Spleen (tissue), 11 donors: ENCODE results near the gene ARSI. TPM values are rescaled to one million over a fixed set of nuclear protein-coding genes. Genes with fewer than 3 reads are reported as not detected.

Experiments
- DNase-seq: peaks from one replicate; pipeline ENCODE4 v3.0.0-alpha.2; 2020
- H3K27ac ChIP-seq, 8 donors: fragments of 200-600 bp; sonication (generic) in 7 of 8; 1 replicate in 4 of 8; 2 replicates in 4 of 8; pipeline versions ENCODE4 v1.5.0 to v1.8.0; 2016 to 2021; ENCODE audit warnings: inconsistent platforms in 4 of 8, mild to moderate bottlenecking in 4 of 8, moderate library complexity in 1 of 8
- H3K27me3 ChIP-seq, 7 donors: fragments of 200-600 bp; sonication (generic) in 6 of 7; replicated peaks in 1 of 7; 1 replicate in 4 of 7; 2 replicates in 3 of 7; pipeline versions ENCODE4 v1.5.0 to v1.8.0; 2016 to 2021; ENCODE audit warnings: inconsistent platforms in 3 of 7, mild to moderate bottlenecking in 1 of 7
- H3K36me3 ChIP-seq, 6 donors: fragments of 200-600 bp; sonication (generic) in 5 of 6; 1 replicate in 4 of 6; 2 replicates in 2 of 6; pipeline versions ENCODE4 v1.5.0 to v1.8.0; 2016 to 2021; ENCODE audit warnings: inconsistent platforms in 2 of 6
- H3K4me1 ChIP-seq, 6 donors: fragments of 200-600 bp; sonication (generic) in 5 of 6; 1 replicate in 3 of 6; 2 replicates in 3 of 6; pipeline versions ENCODE4 v1.5.0 to v1.8.0; 2016 to 2021; ENCODE audit warnings: inconsistent platforms in 3 of 6
- H3K4me3 ChIP-seq, 8 donors: fragments of 200-600 bp; sonication (generic) in 7 of 8; 1 replicate in 4 of 8; 2 replicates in 4 of 8; pipeline versions ENCODE4 v1.5.0 to v1.8.0; 2016 to 2021; ENCODE audit warnings: inconsistent platforms in 4 of 8, mild to moderate bottlenecking in 4 of 8, moderate library complexity in 2 of 8
- H3K9me3 ChIP-seq, 8 donors: fragments of 200-600 bp; sonication (generic) in 7 of 8; 1 replicate in 4 of 8; 2 replicates in 4 of 8; pipeline versions ENCODE4 v1.5.0 to v1.8.0; 2016 to 2021; ENCODE audit warnings: inconsistent platforms in 4 of 8
- POLR2A ChIP-seq, 3 donors: fragments of 450-650 bp; IDR thresholded peaks; one replicate each; pipeline ENCODE4 v1.5.1; 2017; ENCODE audit warnings: antibody characterized with exemption in 3 of 3, mild to moderate bottlenecking in 1 of 3
- POLR2AphosphoS5 ChIP-seq, 3 donors: sonication (generic); formaldehyde crosslinking; IDR thresholded peaks; one replicate each; pipeline ENCODE4 v1.5.1; 2017; ENCODE audit warnings: antibody characterized with exemption in 3 of 3
- WGBS, 5 donors: extraction: QIAGEN DNeasy Blood & Tissue Kit in 3 of 5; methylation state at CpG; one replicate each; pipeline versions ENCODE4 v1.1.5 to v1.1.7; 2013 to 2018; 5-methylcytosine and 5-hydroxymethylcytosine counted together
- intact Hi-C: fragments of 100-400 bp; cut with DNase I; formaldehyde crosslinking; loops from one replicate; pipeline ENCODE4 v1.15.0; 2023; ENCODE audit warnings: low total_unique reads
- polyA plus RNA-seq, 3 donors: library from polyadenylated mRNA; stranded (reverse); fragments of 200-250 nt; gene quantifications; one replicate each; pipeline ENCODE4 v1.2.1, GENCODE V29; 2013
- total RNA-seq, 7 donors: library from RNA; depleted of rRNA in 3 of 7; stranded (reverse); fragments of >200 nt in 3 of 7; fragmentation: NEBNext Ultra II Directional in 4 of 7; extraction: Animal tissue kit (Norgen Biotek cat#: 25700) in 4 of 7; gene quantifications; one replicate each; pipeline versions ENCODE4 v1.1.0 to v1.2.1, GENCODE V29; 2016 to 2021
- TF ChIP-seq, protein P1 (sequence below), 11 experiments: fragments of 200-600 bp in 7 of 11; fragments of 450-650 bp in 4 of 11; sonication (generic) in 4 of 11; IDR thresholded peaks in 8 of 11; conservative IDR thresholded peaks in 3 of 11; 1 replicate in 7 of 11; 2 replicates in 4 of 11; pipeline versions ENCODE4 v1.4.0 to v1.8.0; 2016 to 2021; ENCODE audit warnings: antibody characterized with exemption in 11 of 11, inconsistent platforms in 4 of 11, mild to moderate bottlenecking in 1 of 11
- donor health status: healthy with polysubstance abuse.
- donor health status: DM: no; HTN: no; CAD: no; lungs with moderate emphysema.
- donor health status: DM: no; HTN: no; CAD: no.
- donor health status: Bipolar disorder and iron deficiency.
- donor health status: healthy.
- donor health status: DM: no; HTN: no; CAD: no.
- donor health status: DM: yes; HTN: yes; CAD: no.

The ARSI gene
- total and polyA plus RNA-seq, 10 donors, result 0.07 to 3.8 (median 0.92) TPM

DNA sequence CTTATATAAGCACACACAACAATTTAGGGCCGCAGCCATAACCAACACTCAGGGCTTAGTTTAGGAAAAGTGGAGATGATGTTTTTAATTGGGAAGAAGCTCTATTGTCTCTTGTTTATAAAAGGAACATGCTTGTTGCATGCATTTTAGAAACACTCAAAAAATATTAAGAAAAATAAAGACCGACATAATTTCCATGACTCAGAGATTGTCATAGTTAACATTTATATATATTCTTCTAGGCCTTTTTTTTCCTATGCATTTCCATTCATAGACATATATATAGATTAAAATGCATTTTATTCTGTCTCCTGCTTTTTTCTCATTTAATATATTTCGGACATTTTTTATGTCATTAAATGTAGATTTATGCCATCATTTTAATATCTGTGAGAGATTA, 13.6 kb upstream of the ARSI start:
- 92 to 97% (median 95%) methylated on average over 3 of the region's 3 CpGs for WGBS, 5 donors
- H3K4me1 ChIP-seq, result peaks cover 0 to 7% (median 0%) of the 10 kb centered on the region in 6 donors
- H3K27me3 ChIP-seq, result no peaks in the 10 kb centered on the region
- no peaks in the 10 kb centered on the region for H3K9me3 ChIP-seq
- no peak for DNase-seq
- H3K27ac ChIP-seq, result no peak overlapping the region
- H3K36me3 ChIP-seq, result no peaks in the 10 kb centered on the region
- intact Hi-C loops, result no loop called here
- no peak overlapping the region for H3K4me3 ChIP-seq
- TF ChIP-seq POLR2AphosphoS5 (IDR thresholded peaks at IDR 0.05) (no peak), POLR2A (IDR thresholded peaks at IDR 0.05) (no peak)
- TF ChIP-seq, protein P1, sequence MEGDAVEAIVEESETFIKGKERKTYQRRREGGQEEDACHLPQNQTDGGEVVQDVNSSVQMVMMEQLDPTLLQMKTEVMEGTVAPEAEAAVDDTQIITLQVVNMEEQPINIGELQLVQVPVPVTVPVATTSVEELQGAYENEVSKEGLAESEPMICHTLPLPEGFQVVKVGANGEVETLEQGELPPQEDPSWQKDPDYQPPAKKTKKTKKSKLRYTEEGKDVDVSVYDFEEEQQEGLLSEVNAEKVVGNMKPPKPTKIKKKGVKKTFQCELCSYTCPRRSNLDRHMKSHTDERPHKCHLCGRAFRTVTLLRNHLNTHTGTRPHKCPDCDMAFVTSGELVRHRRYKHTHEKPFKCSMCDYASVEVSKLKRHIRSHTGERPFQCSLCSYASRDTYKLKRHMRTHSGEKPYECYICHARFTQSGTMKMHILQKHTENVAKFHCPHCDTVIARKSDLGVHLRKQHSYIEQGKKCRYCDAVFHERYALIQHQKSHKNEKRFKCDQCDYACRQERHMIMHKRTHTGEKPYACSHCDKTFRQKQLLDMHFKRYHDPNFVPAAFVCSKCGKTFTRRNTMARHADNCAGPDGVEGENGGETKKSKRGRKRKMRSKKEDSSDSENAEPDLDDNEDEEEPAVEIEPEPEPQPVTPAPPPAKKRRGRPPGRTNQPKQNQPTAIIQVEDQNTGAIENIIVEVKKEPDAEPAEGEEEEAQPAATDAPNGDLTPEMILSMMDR (IDR thresholded peaks at IDR 0.05 in 8 of 11, conservative IDR thresholded peaks at IDR 0.05 in 3 of 11), result no peak

GRCh38 chr5:150315245-150315644, 12.5 kb upstream of the ARSI start:
- Histone ChIP-seq H3K27ac (no peak overlapping the region), H3K4me1 (peaks cover 0 to 7% (median 0%) of the 10 kb centered on the region in 6 donors), H3K36me3 (no peaks in the 10 kb centered on the region), H3K27me3 (no peaks in the 10 kb centered on the region), H3K9me3 (no peaks in the 10 kb centered on the region), H3K4me3 (no peak overlapping the region)
- intact Hi-C loops, result no loop called here
- no peak for DNase-seq
- 82 to 95% (median 89%) methylated on average over 4 of the region's 4 CpGs for WGBS, 5 donors
- TF ChIP-seq, protein P1 (IDR thresholded peaks at IDR 0.05 in 8 of 11, conservative IDR thresholded peaks at IDR 0.05 in 3 of 11), result no peak
- TF ChIP-seq POLR2A (IDR thresholded peaks at IDR 0.05), result no peak
- no peak for TF ChIP-seq POLR2AphosphoS5 (IDR thresholded peaks at IDR 0.05)

DNA sequence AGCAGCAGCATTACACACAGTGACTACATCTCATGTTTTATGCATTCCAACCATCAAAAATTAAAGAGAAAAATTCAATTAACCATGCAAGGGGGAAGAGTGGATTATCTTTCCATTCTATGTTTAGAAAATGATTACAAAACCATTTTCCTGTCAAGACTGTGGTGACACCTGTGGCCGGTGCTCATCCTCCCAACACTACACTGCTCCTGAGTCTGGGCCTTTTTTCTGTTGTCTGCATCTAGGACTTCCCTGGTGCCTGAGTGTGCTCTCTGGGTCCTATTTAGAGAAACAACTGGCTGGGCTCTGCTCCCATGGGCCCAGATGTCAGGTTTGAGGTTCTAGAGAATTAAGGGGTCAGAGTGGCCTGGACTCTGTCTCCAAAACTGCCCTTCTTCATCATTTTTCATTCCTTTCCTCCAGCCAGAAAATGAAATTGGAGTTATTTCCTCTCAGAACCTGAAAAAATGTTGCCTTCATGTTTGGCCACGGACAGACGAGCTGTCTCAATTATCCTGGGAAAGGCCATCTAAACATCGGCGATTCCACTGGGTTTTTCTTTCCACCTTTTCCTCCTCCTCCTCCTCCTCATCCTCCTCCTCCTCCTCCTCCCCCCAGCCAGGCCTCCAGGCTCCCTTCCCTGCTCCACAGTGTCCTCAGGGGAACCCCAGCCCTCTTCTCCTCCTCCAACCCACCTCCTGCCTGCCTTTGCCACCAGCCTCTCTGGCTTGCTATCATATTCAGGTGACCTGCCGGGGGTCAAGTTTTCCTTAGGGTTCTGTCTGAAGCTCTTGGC, 11.4 kb upstream of the ARSI start:
- no peaks in the 10 kb centered on the region for H3K27me3 ChIP-seq
- intact Hi-C loops, result no loop called here
- 57 to 78% (median 65%) methylated on average over 6 of the region's 6 CpGs for WGBS, 5 donors
- no peak overlapping the region for H3K27ac ChIP-seq
- H3K36me3 ChIP-seq, result no peaks in the 10 kb centered on the region
- no peak for TF ChIP-seq POLR2A (IDR thresholded peaks at IDR 0.05)
- TF ChIP-seq POLR2AphosphoS5 (IDR thresholded peaks at IDR 0.05), result no peak
- TF ChIP-seq, protein P1 (IDR thresholded peaks at IDR 0.05 in 8 of 11, conservative IDR thresholded peaks at IDR 0.05 in 3 of 11), result no peak
- H3K4me3 ChIP-seq, result no peak overlapping the region
- H3K9me3 ChIP-seq, result no peaks in the 10 kb centered on the region
- H3K4me1 ChIP-seq, result peaks cover 0 to 7% (median 0%) of the 10 kb centered on the region in 6 donors
- DNase-seq, result no peak

- Histone ChIP-seq H3K36me3 (no peaks in the 10 kb centered on the region), H3K27me3 (no peaks in the 10 kb centered on the region), H3K4me1 (peaks cover 0 to 7% (median 0%) of the 10 kb centered on the region in 6 donors), H3K9me3 (no peaks in the 10 kb centered on the region), H3K27ac (no peak overlapping the region), H3K4me3 (no peak overlapping the region)
- WGBS, 5 donors, result 77 to 89% (median 84%) methylated on average over 6 of the region's 6 CpGs
- no peak for DNase-seq
- no peak for TF ChIP-seq POLR2AphosphoS5 (IDR thresholded peaks at IDR 0.05)
- no peak for TF ChIP-seq POLR2A (IDR thresholded peaks at IDR 0.05)
- TF ChIP-seq, protein P1 (IDR thresholded peaks at IDR 0.05 in 8 of 11, conservative IDR thresholded peaks at IDR 0.05 in 3 of 11), result no peak
- intact Hi-C loops, result no loop called here
Observed at GRCh38 chr5:150313501-150313900, 10.8 kb upstream of the ARSI start.
